Glomerular visceral epithelial cell (primary cell): ENCODE results near the gene ECEL1.
"Not testable (repeated sequence)": the region's sequence is repeated elsewhere in the genome, so short reads cannot be mapped to it uniquely, and the experiment has no call there.

Experiments
- DNase-seq: peaks from one replicate; pipeline ENCODE4 v3.0.0-alpha.2; 2016; ENCODE audit errors: extremely low spot score

ECEL1 gene

GRCh38 chr2:232441922-232442321 is 45.7 kb downstream of the ECEL1 start:
- DNase-seq, result not testable (repeated sequence)

GRCh38 chr2:232441147-232441651 is 46.4 kb downstream of the ECEL1 start:
- no peak for DNase-seq

- peak; percentile 81 for DNase-seq
These were observed 47.2 kb downstream of the ECEL1 start for GRCh38 chr2:232440220-232441018.

- no peak for DNase-seq
These were observed 47.9 kb downstream of the ECEL1 start for GRCh38 chr2:232439758-232440135.

DNA sequence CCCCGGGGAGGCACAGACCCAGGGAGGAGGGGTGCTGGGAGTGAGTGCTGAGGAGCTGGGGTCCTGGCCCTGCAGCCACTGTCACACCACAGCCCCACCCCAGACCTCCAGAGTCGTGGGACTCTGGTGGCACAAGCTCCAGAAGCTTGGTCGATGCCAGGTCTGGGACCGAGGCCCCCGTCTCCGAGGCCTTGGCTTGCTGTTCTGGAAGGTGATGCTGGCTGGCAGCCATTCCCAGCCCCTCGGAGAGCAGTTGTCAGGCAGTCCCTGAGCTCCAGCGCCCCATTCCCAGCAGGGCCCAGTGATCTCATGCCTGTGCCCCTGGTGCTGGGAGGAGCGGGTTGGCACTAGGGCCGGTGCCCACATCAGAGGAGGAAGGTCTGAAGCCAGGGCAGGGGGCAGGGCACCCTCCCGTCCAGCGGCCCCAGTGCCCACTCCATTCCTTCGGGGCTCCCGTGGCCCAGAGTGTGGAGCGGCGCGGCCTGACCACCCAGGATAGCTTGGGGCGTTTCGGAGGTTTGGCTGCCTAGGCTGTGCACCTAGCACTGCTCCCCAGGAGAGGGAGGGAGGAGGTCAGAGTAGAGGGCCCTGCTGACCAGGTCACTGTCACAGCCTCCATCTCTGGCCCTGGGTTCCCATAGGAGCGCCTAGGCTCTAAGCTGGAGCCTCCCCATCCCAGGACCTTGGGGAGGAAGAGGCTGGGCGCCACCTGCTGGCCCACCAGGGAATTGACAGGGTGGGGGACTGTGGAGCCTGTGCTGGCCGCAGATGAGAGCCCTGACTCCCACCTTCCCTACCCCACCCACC is 48.5 kb downstream of the ECEL1 start:
- DNase-seq, result peak; percentile 41

DNA sequence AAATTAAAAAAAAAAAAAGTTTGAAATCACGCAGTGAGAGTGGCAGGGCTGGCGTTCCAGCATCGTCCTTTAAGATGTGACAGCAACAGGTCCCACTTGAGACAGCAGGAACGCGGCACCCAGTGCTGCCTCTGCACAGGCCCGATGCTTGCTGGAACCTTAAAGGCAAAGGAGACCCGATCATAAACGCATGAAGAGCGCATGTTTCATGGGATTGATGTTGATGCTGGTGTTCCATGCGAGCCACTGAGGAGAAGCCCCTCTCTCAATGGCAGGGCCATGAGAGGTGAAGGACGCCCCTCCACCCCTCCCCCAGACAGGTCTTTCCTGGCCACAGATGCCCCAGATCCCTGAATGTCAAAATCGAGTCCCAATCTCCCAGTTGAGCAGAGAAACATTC is 49.5 kb downstream of the ECEL1 start:
- no peak for DNase-seq

DNA sequence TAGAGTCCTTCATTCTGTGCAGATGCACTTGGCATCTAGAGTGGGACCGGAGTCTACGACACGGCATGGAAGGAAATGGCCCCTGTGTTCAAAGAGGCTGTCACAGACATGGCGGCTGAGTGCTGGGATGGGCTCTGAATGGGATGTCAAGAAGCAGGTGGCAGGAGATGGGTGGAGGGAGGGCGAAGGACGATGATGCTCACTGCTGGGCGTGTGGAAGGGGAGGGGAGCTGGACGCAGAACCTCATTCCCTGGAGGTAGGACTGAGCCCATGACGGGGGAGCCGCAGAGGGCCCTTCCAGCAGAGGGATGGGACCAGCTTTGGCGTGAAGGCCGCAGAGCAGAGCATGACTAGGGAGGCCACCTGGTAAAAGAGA is 50.5 kb downstream of the ECEL1 start:
- DNase-seq, result no peak

DNA sequence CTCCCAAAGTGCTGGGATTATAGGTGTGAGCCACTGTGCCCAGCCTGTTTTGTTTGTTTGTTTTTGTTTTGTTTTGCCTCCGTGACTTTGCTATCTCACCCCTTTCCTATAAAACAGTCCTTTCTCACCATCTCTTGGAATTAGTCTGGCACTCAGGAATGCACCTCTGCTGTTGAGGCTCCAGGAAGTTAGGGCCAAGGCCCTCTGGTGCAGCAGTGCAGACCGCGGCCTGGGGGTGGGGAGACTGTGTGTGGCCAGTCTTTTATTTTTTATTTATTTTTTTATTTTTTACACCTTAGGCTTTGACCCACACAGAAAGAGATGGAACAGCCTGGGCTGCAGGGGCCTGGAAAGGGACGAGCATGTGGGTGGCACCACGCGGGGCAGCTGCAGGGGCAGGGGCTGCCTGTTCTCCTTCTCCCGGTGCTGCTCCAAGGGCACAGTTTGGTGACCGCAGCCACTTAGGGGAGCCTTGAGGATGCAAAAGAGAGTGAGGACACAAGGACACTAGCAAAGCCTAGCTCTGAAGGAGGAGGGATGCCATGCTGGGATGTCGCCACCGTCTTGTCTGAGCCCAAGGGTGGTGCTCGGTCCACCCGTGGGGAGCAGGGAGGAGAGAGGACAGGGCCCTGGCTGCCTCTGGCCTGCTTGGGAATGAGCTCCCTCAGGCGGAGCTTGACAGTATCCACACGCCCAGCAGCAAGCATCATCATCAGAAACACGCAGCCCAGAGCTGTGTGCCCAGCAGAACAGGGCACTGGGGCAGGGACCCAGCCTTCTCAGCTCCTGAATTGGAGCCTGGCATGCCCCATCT is 51.0 kb downstream of the ECEL1 start:
- DNase-seq, result no peak

GRCh38 chr2:232435805-232436204 is 51.8 kb downstream of the ECEL1 start:
- DNase-seq, result no peak

DNA sequence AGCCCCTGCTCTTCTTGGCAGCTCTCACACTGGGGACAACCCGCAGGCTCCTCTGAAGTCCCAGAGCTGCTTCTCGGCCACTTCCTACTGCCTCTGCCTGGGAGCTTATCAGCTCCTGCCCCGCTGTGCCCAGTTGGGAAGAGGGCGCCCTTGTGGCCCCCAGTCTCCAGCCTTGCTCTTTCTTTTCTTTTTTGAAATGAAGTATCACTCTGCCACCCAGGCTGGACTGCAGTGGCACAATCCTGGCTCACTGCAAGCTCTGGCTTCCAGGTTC is 52.3 kb downstream of the ECEL1 start:
- DNase-seq, result no peak

DNA sequence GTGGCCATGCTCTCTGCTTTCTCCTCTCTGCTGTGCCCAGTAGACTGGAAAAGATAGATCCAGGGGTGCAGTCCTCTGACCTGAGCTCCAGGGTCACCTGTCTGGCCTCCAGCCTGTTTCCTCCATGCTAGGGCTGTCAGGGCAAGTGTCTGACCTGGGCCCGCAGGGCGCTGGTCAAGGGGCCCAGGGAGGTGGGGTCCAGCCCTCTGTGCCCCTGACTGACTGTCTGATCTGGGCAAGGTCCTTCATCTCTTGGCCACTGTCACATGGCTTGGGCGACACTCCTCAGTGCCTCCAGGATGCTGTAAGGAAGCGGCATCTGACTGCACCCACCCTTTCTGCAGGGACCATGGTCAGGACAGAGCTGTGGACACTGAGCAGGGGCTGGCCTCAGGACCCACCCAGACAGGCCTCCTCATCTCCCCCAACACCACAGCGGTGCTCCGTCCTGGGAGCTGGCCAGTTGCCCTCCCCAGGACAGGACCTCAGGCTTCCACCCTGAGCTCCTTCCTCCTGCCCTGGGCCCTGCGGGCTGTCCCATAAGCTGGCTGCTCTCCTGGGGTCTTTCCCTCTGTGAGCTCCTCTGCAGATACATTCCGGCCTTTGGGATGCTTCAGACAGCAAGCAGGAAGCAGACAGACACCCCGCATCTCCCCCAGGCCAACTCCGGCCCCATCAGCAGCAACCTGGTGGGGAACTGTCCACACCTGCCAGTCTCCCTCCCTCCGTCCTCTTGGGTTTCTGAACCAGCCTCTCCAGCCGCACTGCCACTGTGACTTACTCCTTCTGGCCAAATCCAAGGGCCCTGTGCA is 52.9 kb downstream of the ECEL1 start:
- DNase-seq, result no peak

- DNase-seq, result no peak
These were observed 53.5 kb downstream of the ECEL1 start for GRCh38 chr2:232434091-232434490.

- DNase-seq, result not testable (repeated sequence)
These were observed 54.0 kb downstream of the ECEL1 start for GRCh38 chr2:232433622-232434021.

- no peak for DNase-seq
These were observed 54.9 kb downstream of the ECEL1 start for GRCh38 chr2:232432598-232433184.

GRCh38 chr2:232431705-232432590 is 55.7 kb downstream of the ECEL1 start:
- DNase-seq, result no peak
